Ishikawa (cell line): ENCODE measurements around the gene SMIM29.

Experiments used
- CEBPB ChIP-seq: IDR thresholded peaks from 2 replicates; pipeline ENCODE4 v1.6.1; 2012
- CREB1 ChIP-seq: IDR thresholded peaks from 2 replicates; pipeline ENCODE4 v1.6.1; 2012; ENCODE audit warnings: low read depth
- EGR1 ChIP-seq: IDR thresholded peaks from 2 replicates; pipeline ENCODE4 v1.6.1; 2012
- EP300 ChIP-seq: IDR thresholded peaks from 2 replicates; pipeline ENCODE4 v1.6.1; 2012; ENCODE audit warnings: borderline replicate concordance
- MAX ChIP-seq: IDR thresholded peaks from 2 replicates; pipeline ENCODE4 v1.6.1; 2012
- NFIC ChIP-seq: IDR thresholded peaks from 2 replicates; pipeline ENCODE4 v1.6.1; 2012
- RAD21 ChIP-seq: IDR thresholded peaks from 2 replicates; pipeline ENCODE4 v1.6.1; 2012; ENCODE audit warnings: low read depth
- REST ChIP-seq: IDR thresholded peaks from 2 replicates; pipeline ENCODE4 v1.6.1; 2012; ENCODE audit warnings: low read depth, mild to moderate bottlenecking
- TAF1 ChIP-seq: IDR thresholded peaks from 2 replicates; pipeline ENCODE4 v1.6.1; 2012; ENCODE audit warnings: low read depth, mild to moderate bottlenecking
- TCF12 ChIP-seq: IDR thresholded peaks from 2 replicates; pipeline ENCODE4 v1.6.1; 2012; ENCODE audit warnings: low read depth

- no peak for TF ChIP-seq RAD21
- TF ChIP-seq CEBPB: no peak
- TF ChIP-seq TAF1: no peak
- no peak for TF ChIP-seq REST
- TF ChIP-seq EP300: no peak
- no peak for TF ChIP-seq EGR1
- no peak for TF ChIP-seq TCF12
- no peak for TF ChIP-seq MAX
- no peak for TF ChIP-seq NFIC
- TF ChIP-seq CREB1: no peak
Measured at GRCh38 chr6:34205916-34206315, 42.9 kb downstream of the SMIM29 start.
